MM.1S (cell line): Measurements from ENCODE around the gene TMEM239.
A peak's percentile ranks its signal among the peaks of the same experiment; 100 is the strongest.

ENCODE experiments used
- DNase-seq: peaks from one replicate; pipeline ENCODE4 v3.0.0-alpha.2; 2015
- H2AFZ ChIP-seq: fragments of 300-600 bp; sonication (generic); 2 replicates; pipeline ENCODE4 v1.6.0; 2016; ENCODE audit warnings: antibody characterized with exemption, low read length
- H3F3A ChIP-seq: fragments of 300-600 bp; sonication (generic); 2 replicates; pipeline ENCODE4 v1.6.1; 2016; ENCODE audit warnings: mild to moderate bottlenecking, antibody characterized with exemption, low read length, moderate library complexity, mixed read lengths; ENCODE audit not compliant: insufficient read depth
- H3K27ac ChIP-seq: fragments of 300-600 bp; sonication (generic); 2 replicates; pipeline ENCODE4 v1.5.1; 2016; ENCODE audit warnings: mild to moderate bottlenecking, low read length
- H3K27me3 ChIP-seq: fragments of 300-600 bp; sonication (generic); replicated peaks from 2 replicates; pipeline ENCODE4 v1.6.0; 2016; ENCODE audit warnings: low read length; ENCODE audit not compliant: insufficient read depth
- H3K36me3 ChIP-seq: fragments of 300-600 bp; sonication (generic); replicated peaks from 2 replicates; pipeline ENCODE4 v1.6.1; 2016; ENCODE audit warnings: mild to moderate bottlenecking, low read length, mixed read lengths; ENCODE audit not compliant: insufficient read depth
- H3K4me1 ChIP-seq: fragments of 300-600 bp; sonication (generic); 2 replicates; pipeline ENCODE4 v1.6.1; 2016; ENCODE audit warnings: low read length, mixed read lengths
- H3K4me2 ChIP-seq: fragments of 300-600 bp; sonication (generic); 2 replicates; pipeline ENCODE4 v1.6.0; 2016; ENCODE audit warnings: low read depth, low read length
- H3K4me3 ChIP-seq: fragments of 300-600 bp; sonication (generic); 2 replicates; pipeline ENCODE4 v1.5.1; 2016; ENCODE audit warnings: low read length, mixed read lengths
- H3K79me2 ChIP-seq: fragments of 300-600 bp; sonication (generic); 2 replicates; pipeline ENCODE4 v1.6.1; 2016; ENCODE audit warnings: mixed run types, low read length, mixed read lengths
- H3K9ac ChIP-seq: fragments of 300-600 bp; sonication (generic); 2 replicates; pipeline ENCODE4 v1.6.1; 2016; ENCODE audit warnings: low read length, mixed read lengths
- H3K9me2 ChIP-seq: fragments of 300-600 bp; sonication (generic); replicated peaks from 2 replicates; pipeline ENCODE4 v1.6.1; 2016; ENCODE audit warnings: mild to moderate bottlenecking, low read length, mixed read lengths; ENCODE audit not compliant: insufficient read depth
- H3K9me3 ChIP-seq: fragments of 300-600 bp; sonication (generic); replicated peaks from 2 replicates; pipeline ENCODE4 v1.6.1; 2016; ENCODE audit warnings: mild to moderate bottlenecking, low read length, mixed read lengths; ENCODE audit not compliant: insufficient read depth
- H4K20me1 ChIP-seq: fragments of 300-600 bp; sonication (generic); 2 replicates; pipeline ENCODE4 v1.6.1; 2016; ENCODE audit warnings: mild to moderate bottlenecking, low read length, moderate library complexity, mixed read lengths; ENCODE audit not compliant: insufficient read depth
- EZH2 ChIP-seq: fragments of 300-600 bp; sonication (generic); optimal IDR thresholded peaks from 2 replicates; pipeline ENCODE3; 2017; ENCODE audit warnings: low read depth, mild to moderate bottlenecking, antibody characterized with exemption, low read length, mixed read lengths
- EZH2phosphoT487 ChIP-seq: fragments of 300-600 bp; sonication (generic); IDR thresholded peaks from 2 replicates; pipeline ENCODE4 v1.6.1; 2018; ENCODE audit warnings: antibody characterized with exemption, low read length
- TF ChIP-seq, protein P1 (sequence below): fragments of 300-600 bp; sonication (generic); IDR thresholded peaks from 2 replicates; pipeline ENCODE4 v1.5.1; 2016; ENCODE audit warnings: antibody characterized with exemption, low read length, mixed read lengths

Gene TMEM239

DNA sequence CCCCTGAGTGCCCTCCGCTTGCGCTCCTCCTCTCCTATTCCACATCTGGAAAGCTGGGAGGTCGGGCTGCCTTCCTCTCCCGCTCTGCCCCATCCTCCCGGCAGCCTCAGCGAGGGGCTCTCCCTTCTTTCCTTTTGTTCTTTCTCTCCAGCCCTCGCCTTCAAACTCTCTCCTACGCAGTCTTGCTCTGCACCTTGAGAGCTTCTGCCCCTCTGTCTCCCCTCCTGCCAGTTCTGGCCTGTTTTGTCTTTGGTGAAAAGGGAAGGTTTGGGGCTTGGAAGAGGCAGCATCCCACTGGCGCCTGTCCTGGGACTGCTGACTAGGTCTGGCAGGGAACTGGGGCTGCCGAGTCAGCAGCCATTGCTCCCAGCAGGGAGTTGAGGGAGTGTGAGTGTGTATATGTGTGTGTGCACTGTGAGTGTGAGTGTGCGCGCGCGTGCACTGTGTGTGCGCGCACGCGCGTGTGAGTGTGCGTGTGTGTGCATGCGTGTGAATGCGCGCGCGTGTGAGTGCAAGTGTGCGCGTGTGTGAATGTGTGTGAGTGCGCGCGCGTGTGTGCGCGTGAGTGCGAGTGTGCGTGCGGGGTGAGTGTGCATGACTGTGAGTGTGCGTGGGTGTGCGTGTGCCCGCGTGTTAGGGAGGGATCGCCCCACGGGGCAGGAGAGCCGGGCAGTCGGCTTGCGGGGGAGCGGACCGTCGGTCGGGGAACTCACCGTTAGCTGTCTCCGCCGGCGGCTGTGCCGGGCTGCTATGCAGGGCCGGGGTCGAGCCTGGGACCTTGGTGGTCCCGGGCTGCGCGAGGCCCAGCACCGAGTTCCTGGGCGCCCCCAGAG lies 16.3 kb upstream of the TMEM239 start:
- TF ChIP-seq EZH2, result peak; percentile 40
- TF ChIP-seq, protein P1, sequence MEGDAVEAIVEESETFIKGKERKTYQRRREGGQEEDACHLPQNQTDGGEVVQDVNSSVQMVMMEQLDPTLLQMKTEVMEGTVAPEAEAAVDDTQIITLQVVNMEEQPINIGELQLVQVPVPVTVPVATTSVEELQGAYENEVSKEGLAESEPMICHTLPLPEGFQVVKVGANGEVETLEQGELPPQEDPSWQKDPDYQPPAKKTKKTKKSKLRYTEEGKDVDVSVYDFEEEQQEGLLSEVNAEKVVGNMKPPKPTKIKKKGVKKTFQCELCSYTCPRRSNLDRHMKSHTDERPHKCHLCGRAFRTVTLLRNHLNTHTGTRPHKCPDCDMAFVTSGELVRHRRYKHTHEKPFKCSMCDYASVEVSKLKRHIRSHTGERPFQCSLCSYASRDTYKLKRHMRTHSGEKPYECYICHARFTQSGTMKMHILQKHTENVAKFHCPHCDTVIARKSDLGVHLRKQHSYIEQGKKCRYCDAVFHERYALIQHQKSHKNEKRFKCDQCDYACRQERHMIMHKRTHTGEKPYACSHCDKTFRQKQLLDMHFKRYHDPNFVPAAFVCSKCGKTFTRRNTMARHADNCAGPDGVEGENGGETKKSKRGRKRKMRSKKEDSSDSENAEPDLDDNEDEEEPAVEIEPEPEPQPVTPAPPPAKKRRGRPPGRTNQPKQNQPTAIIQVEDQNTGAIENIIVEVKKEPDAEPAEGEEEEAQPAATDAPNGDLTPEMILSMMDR, result no peak
- TF ChIP-seq EZH2phosphoT487, result no peak
- H3K4me1 ChIP-seq, result no peaks in the 10 kb centered on the region
- H3F3A ChIP-seq, result no peaks in the 10 kb centered on the region
- peak overlapping the region; percentile 29; the same call in 1 of the 2 replicates for H3K4me2 ChIP-seq
- H3K4me3 ChIP-seq, result peak overlapping the region; percentile 10; the same call in 1 of the 2 replicates
- no peak overlapping the region for H3K9ac ChIP-seq
- no peaks in the 10 kb centered on the region for H4K20me1 ChIP-seq
- no peak for DNase-seq
- H3K36me3 ChIP-seq, result no peaks in the 10 kb centered on the region
- H3K9me2 ChIP-seq, result no peaks in the 10 kb centered on the region
- H2AFZ ChIP-seq, result no peak overlapping the region
- peaks cover 94% of the 10 kb centered on the region for H3K27me3 ChIP-seq
- H3K79me2 ChIP-seq, result no peaks in the 10 kb centered on the region
- H3K27ac ChIP-seq, result no peak overlapping the region
- no peaks in the 10 kb centered on the region for H3K9me3 ChIP-seq

DNA sequence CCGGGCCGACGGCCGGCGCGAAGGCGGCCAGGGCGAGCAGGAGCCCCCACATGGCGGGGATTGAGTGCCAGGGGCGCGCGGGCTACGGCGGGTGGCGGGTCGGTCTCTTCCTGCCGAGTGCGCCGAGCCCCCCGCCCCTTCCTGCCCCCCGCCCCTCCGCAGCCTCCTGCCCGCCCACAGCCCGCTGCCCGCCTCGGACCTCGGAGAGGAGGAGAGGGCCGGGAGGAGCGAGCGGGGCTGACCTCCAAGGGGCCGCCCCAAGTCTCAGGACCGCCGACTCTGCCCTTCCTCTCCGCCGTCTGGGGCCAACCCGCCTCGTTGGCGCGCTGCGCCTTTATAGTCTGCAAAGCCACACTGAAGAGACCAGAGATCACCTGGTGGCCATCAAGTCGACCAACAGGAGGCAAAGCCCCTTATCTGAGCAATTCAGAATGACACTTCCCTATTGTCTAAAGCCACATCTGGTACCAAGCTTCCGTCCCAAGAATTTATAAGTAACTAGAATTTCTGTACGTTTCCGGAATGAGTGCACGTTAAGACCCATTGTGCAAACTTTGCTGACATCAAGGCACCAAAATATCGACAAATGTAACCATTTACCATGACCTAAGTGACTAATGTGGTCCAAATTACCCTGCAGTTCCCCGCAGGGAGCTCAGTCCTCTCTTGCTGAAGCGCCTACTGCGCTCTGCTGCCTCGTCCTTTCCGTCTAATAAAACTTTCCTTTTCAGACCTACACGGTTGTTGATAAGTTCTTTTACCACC lies 15.5 kb upstream of the TMEM239 start, which contains the start of gene CPXM1:
Gene CPXM1 (minus strand): TSS at position 107 of the 765 bp plus-strand sequence. CDS start 55 bp downstream, at position 52.
- 0 out of 2 replicates have a peak within 1 kb of the TSS, but pooled peaks have one; percentile 19 for H2AFZ ChIP-seq
- no peak for DNase-seq
- no peak within 1 kb of the TSS for H3K27ac ChIP-seq

DNA sequence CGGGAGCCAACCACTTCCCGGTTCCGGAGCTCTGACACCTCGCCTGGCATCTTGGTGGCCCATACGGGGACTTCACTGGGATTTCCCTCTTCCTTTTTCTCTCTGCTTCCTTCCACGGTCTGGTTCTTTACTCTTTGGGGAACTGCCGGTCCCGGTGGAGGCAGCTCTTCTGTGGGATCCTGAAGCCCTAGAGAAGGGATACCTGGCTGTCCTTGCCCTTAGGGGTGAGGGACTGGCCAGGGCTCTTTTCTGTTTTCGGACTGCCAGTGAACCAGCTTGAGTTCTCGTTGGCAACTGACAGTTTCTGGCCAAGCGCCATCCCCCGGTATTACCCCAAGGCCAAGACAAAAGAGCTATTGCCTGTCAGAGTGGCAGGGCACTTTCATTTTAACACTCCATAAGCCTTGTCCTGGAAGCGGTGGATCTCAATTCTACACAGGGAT lies 14.9 kb upstream of the TMEM239 start:
- H3K79me2 ChIP-seq, result no peaks in the 10 kb centered on the region
- H3K27me3 ChIP-seq, result peaks cover 94% of the 10 kb centered on the region
- H3K9me3 ChIP-seq, result no peaks in the 10 kb centered on the region
- peak overlapping the region; percentile 13; the same call in 1 of the 2 replicates for H3K4me2 ChIP-seq
- 0 out of 2 replicates have a peak overlapping the region, but pooled peaks have one; percentile 19 for H2AFZ ChIP-seq
- TF ChIP-seq EZH2phosphoT487 (no peak), EZH2 (no peak)
- TF ChIP-seq, protein P1, result no peak
- H3K27ac ChIP-seq, result no peak overlapping the region
- no peaks in the 10 kb centered on the region for H3K4me1 ChIP-seq
- no peaks in the 10 kb centered on the region for H4K20me1 ChIP-seq
- no peak overlapping the region for H3K9ac ChIP-seq
- H3F3A ChIP-seq, result no peaks in the 10 kb centered on the region
- H3K36me3 ChIP-seq, result no peaks in the 10 kb centered on the region
- no peak for DNase-seq
- no peaks in the 10 kb centered on the region for H3K9me2 ChIP-seq
- no peak overlapping the region for H3K4me3 ChIP-seq

More for the DNA sequence above, 15.5 kb upstream of the TMEM239 start, which contains the start of gene CPXM1:
- Histone ChIP-seq H3K4me2 (peak within 1 kb of the TSS; percentile 29; the same call in 1 of the 2 replicates), H3K4me3 (peak within 1 kb of the TSS; percentile 10; the same call in 1 of the 2 replicates), H3K27me3 (peaks cover 94% of the 10 kb centered on the region), H3K9ac (no peak within 1 kb of the TSS), H3K79me2 (no peaks in the 10 kb centered on the region), H3K36me3 (no peaks in the 10 kb centered on the region), H3K9me3 (no peaks in the 10 kb centered on the region), H3F3A (no peaks in the 10 kb centered on the region), H4K20me1 (no peaks in the 10 kb centered on the region), H3K9me2 (no peaks in the 10 kb centered on the region), H3K4me1 (no peaks in the 10 kb centered on the region)
- TF ChIP-seq, protein P1, result no peak
- TF ChIP-seq EZH2 (no peak), EZH2phosphoT487 (no peak)
